Stomach (tissue), 4 donors: ENCODE measurements around the gene SHCBP1.

Source experiments
- EP300 ChIP-seq: sonication (generic); formaldehyde crosslinking; IDR thresholded peaks from one replicate; pipeline ENCODE4 v1.6.1; 2017; ENCODE audit warnings: antibody characterized with exemption
- POLR2A ChIP-seq, 4 donors: fragments of 450-650 bp; IDR thresholded peaks; one replicate each; pipeline ENCODE4 v1.6.1; 2016; ENCODE audit warnings: antibody characterized with exemption in 4 of 4, control low read depth in 2 of 4, mild to moderate bottlenecking in 1 of 4, moderate library complexity in 1 of 4
- TF ChIP-seq, protein P1 (sequence below), 7 experiments: fragments of 450-650 bp in 4 of 7; fragments of 200-600 bp in 3 of 7; sonication (generic) in 3 of 7; IDR thresholded peaks; one replicate each; pipeline ENCODE4 v1.5.1; 2016 to 2019; ENCODE audit warnings: antibody characterized with exemption in 7 of 7, control low read depth in 2 of 7, mild to moderate bottlenecking in 1 of 7

- TF ChIP-seq, protein P1, sequence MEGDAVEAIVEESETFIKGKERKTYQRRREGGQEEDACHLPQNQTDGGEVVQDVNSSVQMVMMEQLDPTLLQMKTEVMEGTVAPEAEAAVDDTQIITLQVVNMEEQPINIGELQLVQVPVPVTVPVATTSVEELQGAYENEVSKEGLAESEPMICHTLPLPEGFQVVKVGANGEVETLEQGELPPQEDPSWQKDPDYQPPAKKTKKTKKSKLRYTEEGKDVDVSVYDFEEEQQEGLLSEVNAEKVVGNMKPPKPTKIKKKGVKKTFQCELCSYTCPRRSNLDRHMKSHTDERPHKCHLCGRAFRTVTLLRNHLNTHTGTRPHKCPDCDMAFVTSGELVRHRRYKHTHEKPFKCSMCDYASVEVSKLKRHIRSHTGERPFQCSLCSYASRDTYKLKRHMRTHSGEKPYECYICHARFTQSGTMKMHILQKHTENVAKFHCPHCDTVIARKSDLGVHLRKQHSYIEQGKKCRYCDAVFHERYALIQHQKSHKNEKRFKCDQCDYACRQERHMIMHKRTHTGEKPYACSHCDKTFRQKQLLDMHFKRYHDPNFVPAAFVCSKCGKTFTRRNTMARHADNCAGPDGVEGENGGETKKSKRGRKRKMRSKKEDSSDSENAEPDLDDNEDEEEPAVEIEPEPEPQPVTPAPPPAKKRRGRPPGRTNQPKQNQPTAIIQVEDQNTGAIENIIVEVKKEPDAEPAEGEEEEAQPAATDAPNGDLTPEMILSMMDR (IDR thresholded peaks at IDR 0.05), result no peak
- TF ChIP-seq POLR2A (IDR thresholded peaks at IDR 0.05) (no peak), EP300 (no peak)
These were observed 43.1 kb downstream of the SHCBP1 start for GRCh38 chr16:46577988-46578579.
